IMR-90 (cell line): ENCODE data around the gene CACNA2D3. TPM values are rescaled to one million over a fixed set of nuclear protein-coding genes. Genes with fewer than 3 reads are reported as not detected.

ENCODE experiments used
- ATAC-seq: fragments of 200-7000 bp; cut with Tn5 transposase; 2 replicates; pipeline ENCODE4 v1.9.1; 2020; ENCODE audit warnings: low read depth, mild to moderate bottlenecking, moderate library complexity
- BruUV-seq: library from RNA; stranded (reverse); fragments of 400-500 nt; replicated peaks from 2 replicates; lab custom pipeline; 2021; lab: Mats Ljungman, UMichigan
- CTCF ChIA-PET: fragments of 300-600 bp; formaldehyde crosslinking; extraction: SDS; loops from one replicate; lab custom pipeline; 2021; ENCODE audit warnings: antibody characterized with exemption; lab: Yijun Ruan, JAX
- POLR2A ChIA-PET: fragments of 300-600 bp; sonication (Branson Sonifier 250); formaldehyde crosslinking; loops from one replicate; lab custom pipeline; 2022; ENCODE audit warnings: antibody characterized with exemption; ENCODE audit not compliant: unreplicated experiment; lab: Charles Lee
- DNase-seq: peaks from one replicate; pipeline ENCODE4 v3.0.0; 2013
- H2AFZ ChIP-seq: replicated peaks from 2 replicates; pipeline ENCODE3; 2013; ENCODE audit warnings: low read length, mild to moderate bottlenecking; ENCODE audit not compliant: poor library complexity
- H2AK5ac ChIP-seq: 2 replicates; pipeline ENCODE4 v1.6.1; 2013; ENCODE audit warnings: low read depth, low read length, inconsistent platforms
- H2AK9ac ChIP-seq: replicated peaks from 2 replicates; pipeline ENCODE3; 2013; ENCODE audit warnings: mild to moderate bottlenecking, low read depth, low read length, moderate library complexity; ENCODE audit not compliant: poor library complexity
- H2BK120ac ChIP-seq: 2 replicates; pipeline ENCODE4 v1.6.1; 2013; ENCODE audit warnings: low read depth, low read length, inconsistent platforms
- H2BK15ac ChIP-seq: 3 replicates; pipeline ENCODE4 v1.6.1; 2013; ENCODE audit warnings: low read depth, low read length, inconsistent platforms
- H2BK20ac ChIP-seq: 2 replicates; pipeline ENCODE4 v1.6.1; 2013; ENCODE audit warnings: low read depth, mild to moderate bottlenecking, inconsistent platforms, low read length, moderate library complexity
- H2BK5ac ChIP-seq: 2 replicates; pipeline ENCODE4 v1.6.1; 2013; ENCODE audit warnings: mild to moderate bottlenecking, low read depth, low read length, inconsistent platforms; ENCODE audit not compliant: poor library complexity, severe bottlenecking
- H3K14ac ChIP-seq: replicated peaks from 2 replicates; pipeline ENCODE4 v1.6.1; 2013; ENCODE audit warnings: low read depth, low read length, inconsistent platforms
- H3K18ac ChIP-seq: 2 replicates; pipeline ENCODE4 v1.6.1; 2013; ENCODE audit warnings: low read depth, low read length, control low read depth
- H3K23ac ChIP-seq: 2 replicates; pipeline ENCODE4 v1.6.1; 2013; ENCODE audit warnings: low read depth, low read length, inconsistent platforms
- H3K27ac ChIP-seq: 2 replicates; pipeline ENCODE4 v1.5.1; 2013; ENCODE audit warnings: mild to moderate bottlenecking, control low read depth, low read length; ENCODE audit not compliant: insufficient read depth
- H3K27me3 ChIP-seq: 2 replicates; pipeline ENCODE4 v1.6.1; 2013; ENCODE audit warnings: low read length; ENCODE audit not compliant: control insufficient read depth, insufficient read depth
- H3K36me3 ChIP-seq: 2 replicates; pipeline ENCODE4 v1.6.1; 2013; ENCODE audit warnings: low read length, mixed read lengths; ENCODE audit not compliant: control insufficient read depth, insufficient read depth
- H3K4ac ChIP-seq: 2 replicates; pipeline ENCODE4 v1.6.1; 2013; ENCODE audit warnings: low read depth, low read length, inconsistent platforms
- H3K4me1 ChIP-seq: 2 replicates; pipeline ENCODE4 v1.6.1; 2013; ENCODE audit warnings: low read length, mixed read lengths; ENCODE audit not compliant: control insufficient read depth, insufficient read depth
- H3K4me2 ChIP-seq: 2 replicates; pipeline ENCODE4 v1.6.1; 2013; ENCODE audit warnings: low read depth, mild to moderate bottlenecking, control low read depth, low read length, moderate library complexity
- H3K4me3 ChIP-seq: 2 replicates; pipeline ENCODE4 v1.5.1; 2013; ENCODE audit warnings: low read depth, mild to moderate bottlenecking, control low read depth, low read length, moderate library complexity; ENCODE audit not compliant: insufficient read depth
- H3K56ac ChIP-seq: 2 replicates; pipeline ENCODE4 v1.6.1; 2013; ENCODE audit warnings: low read length, inconsistent platforms; ENCODE audit not compliant: insufficient read depth; ENCODE audit errors: extremely low read depth
- H3K79me1 ChIP-seq, 2 experiments: 2 replicates each; pipeline ENCODE4 v1.6.1; 2013; ENCODE audit warnings: low read length in 2 of 2, inconsistent platforms in 1 of 2, low read depth in 1 of 2
- H3K9ac ChIP-seq: 2 replicates; pipeline ENCODE4 v1.6.1; 2013; ENCODE audit warnings: low read depth, low read length, control low read depth
- H3K9me1 ChIP-seq: 2 replicates; pipeline ENCODE4 v1.6.1; 2013; ENCODE audit warnings: low read length, inconsistent platforms; ENCODE audit not compliant: insufficient read depth
- H3K9me3 ChIP-seq: 2 replicates; pipeline ENCODE4 v1.6.1; 2013; ENCODE audit warnings: low read length; ENCODE audit not compliant: control insufficient read depth, insufficient read depth
- H4K20me1 ChIP-seq: 2 replicates; pipeline ENCODE4 v1.6.1; 2013; ENCODE audit warnings: low read length, inconsistent platforms; ENCODE audit not compliant: insufficient read depth
- H4K5ac ChIP-seq: 2 replicates; pipeline ENCODE4 v1.6.1; 2013; ENCODE audit warnings: mild to moderate bottlenecking, low read depth, low read length, control low read depth
- H4K8ac ChIP-seq, 2 experiments: 2 replicates each; pipeline ENCODE4 v1.6.1; 2013; ENCODE audit warnings: low read depth in 2 of 2, low read length in 2 of 2, control low read depth in 1 of 2, inconsistent platforms in 1 of 2
- H4K91ac ChIP-seq: 2 replicates; pipeline ENCODE4 v1.6.1; 2013; ENCODE audit warnings: low read depth, low read length, inconsistent platforms; ENCODE audit not compliant: insufficient read depth
- CHD1 ChIP-seq: IDR thresholded peaks from 2 replicates; pipeline ENCODE4 v1.6.1; 2012; ENCODE audit warnings: low read depth, low read length, improper control_type of control experiment
- MAFK ChIP-seq: IDR thresholded peaks from 2 replicates; pipeline ENCODE4 v1.6.1; 2012; ENCODE audit warnings: low read depth, low read length, improper control_type of control experiment
- MXI1 ChIP-seq: IDR thresholded peaks from 2 replicates; pipeline ENCODE4 v1.6.1; 2012; ENCODE audit warnings: low read depth, mild to moderate bottlenecking, low read length, moderate library complexity, borderline replicate concordance
- NFE2L2 ChIP-seq: fragments of 150-350 bp; IDR thresholded peaks from 2 replicates; pipeline ENCODE4 v1.6.1; 2016; ENCODE audit warnings: low read depth, mild to moderate bottlenecking, low read length
- POLR2A ChIP-seq: IDR thresholded peaks from 2 replicates; pipeline ENCODE4 v1.6.1; 2012; ENCODE audit warnings: mild to moderate bottlenecking, low read depth, low read length
- RAD21 ChIP-seq: IDR thresholded peaks from 2 replicates; pipeline ENCODE4 v1.6.1; 2012; ENCODE audit warnings: low read length, improper control_type of control experiment
- RFX5 ChIP-seq: IDR thresholded peaks from 2 replicates; pipeline ENCODE4 v1.8.0; 2012; ENCODE audit warnings: low read depth, mild to moderate bottlenecking, low read length, moderate library complexity
- SMC3 ChIP-seq: fragments of 150-350 bp; IDR thresholded peaks from 2 replicates; pipeline ENCODE4 v1.6.1; 2016; ENCODE audit warnings: low read depth, mild to moderate bottlenecking, antibody characterized with exemption, low read length, moderate library complexity
- WGBS, 2 experiments: methylation state at CpG; one replicate each; pipeline versions ENCODE4 v1.1.5 to v1.1.7; 2013; ENCODE audit warnings: missing lambda C conversion rate in 2 of 2; ENCODE audit not compliant: insufficient read length in 1 of 2; ENCODE audit errors: extremely low coverage in 2 of 2; 5-methylcytosine and 5-hydroxymethylcytosine counted together
- dilution Hi-C: fragments of 300-500 bp; cut with HindIII; formaldehyde crosslinking; loops from one replicate; pipeline ENCODE4 v1.14.3; 2018; ENCODE audit warnings: low sequenced_read_pairs; ENCODE audit not compliant: unreplicated experiment
- in situ Hi-C: fragments of 300-500 bp; cut with MboI; formaldehyde crosslinking; loops from 3 replicates; pipeline ENCODE4 v1.14.3; 2019; ENCODE audit warnings: low sequenced_read_pairs, inconsistent platforms, mixed read lengths
- intact Hi-C: fragments of 100-400 bp; cut with micrococcal nuclease; formaldehyde crosslinking; loops from 2 replicates; pipeline ENCODE4 v1.10.0; 2022
- polyA plus RNA-seq, 3 experiments: library from polyadenylated mRNA; depleted of rRNA; stranded (reverse); fragments of >200 nt; gene quantifications; 2 replicates each; pipeline ENCODE4 v1.2.3, GENCODE V29; 2012; ENCODE audit warnings: low replicate concordance in 1 of 3
- total RNA-seq: library from RNA; depleted of rRNA; stranded (reverse); fragments of >200 nt; gene quantifications from 2 replicates; pipeline ENCODE4 v1.2.3, GENCODE V29; 2012
- TF ChIP-seq, protein P1 (sequence below): conservative IDR thresholded peaks from 2 replicates; pipeline ENCODE4 v1.5.1; 2012; ENCODE audit warnings: mild to moderate bottlenecking, low read depth, low read length, improper control_type of control experiment
- TF ChIP-seq, protein P2 (sequence below): fragments of 150-350 bp; IDR thresholded peaks from 2 replicates; pipeline ENCODE4 v1.6.1; 2017; ENCODE audit warnings: mild to moderate bottlenecking, antibody characterized with exemption, low read length, low read depth

Gene CACNA2D3
- total and polyA plus RNA-seq, 2 of the 4 experiments (the other 2 are of a cell fraction), result 0.36 to 0.41 TPM

DNA sequence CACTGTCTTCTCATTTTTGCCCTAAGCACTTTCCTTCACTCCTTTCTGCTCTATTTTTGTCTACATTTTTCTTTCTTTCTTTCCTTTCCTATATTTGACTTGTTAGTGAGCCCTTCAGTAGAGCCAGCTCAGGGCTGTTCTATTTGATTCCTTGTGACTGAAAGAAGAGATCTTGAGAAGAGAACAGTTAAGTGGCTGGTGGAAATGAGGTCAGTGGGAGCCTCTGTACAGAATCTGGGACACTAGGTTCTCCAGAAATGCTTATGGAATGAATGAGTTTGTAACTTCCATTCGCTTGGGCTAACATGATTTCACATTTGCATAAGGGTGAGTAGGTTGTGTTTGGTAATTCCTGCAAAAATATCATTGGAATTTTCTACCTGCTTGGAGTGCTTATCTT lies 45.6 kb downstream of the CACNA2D3 start:
- H3K4me1 ChIP-seq, result no peaks in the 10 kb centered on the region
- no peak for TF ChIP-seq SMC3
- TF ChIP-seq, protein P1, sequence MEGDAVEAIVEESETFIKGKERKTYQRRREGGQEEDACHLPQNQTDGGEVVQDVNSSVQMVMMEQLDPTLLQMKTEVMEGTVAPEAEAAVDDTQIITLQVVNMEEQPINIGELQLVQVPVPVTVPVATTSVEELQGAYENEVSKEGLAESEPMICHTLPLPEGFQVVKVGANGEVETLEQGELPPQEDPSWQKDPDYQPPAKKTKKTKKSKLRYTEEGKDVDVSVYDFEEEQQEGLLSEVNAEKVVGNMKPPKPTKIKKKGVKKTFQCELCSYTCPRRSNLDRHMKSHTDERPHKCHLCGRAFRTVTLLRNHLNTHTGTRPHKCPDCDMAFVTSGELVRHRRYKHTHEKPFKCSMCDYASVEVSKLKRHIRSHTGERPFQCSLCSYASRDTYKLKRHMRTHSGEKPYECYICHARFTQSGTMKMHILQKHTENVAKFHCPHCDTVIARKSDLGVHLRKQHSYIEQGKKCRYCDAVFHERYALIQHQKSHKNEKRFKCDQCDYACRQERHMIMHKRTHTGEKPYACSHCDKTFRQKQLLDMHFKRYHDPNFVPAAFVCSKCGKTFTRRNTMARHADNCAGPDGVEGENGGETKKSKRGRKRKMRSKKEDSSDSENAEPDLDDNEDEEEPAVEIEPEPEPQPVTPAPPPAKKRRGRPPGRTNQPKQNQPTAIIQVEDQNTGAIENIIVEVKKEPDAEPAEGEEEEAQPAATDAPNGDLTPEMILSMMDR, result no peak
- TF ChIP-seq POLR2A, result no peak
- no peak for TF ChIP-seq NFE2L2
- TF ChIP-seq, protein P2, sequence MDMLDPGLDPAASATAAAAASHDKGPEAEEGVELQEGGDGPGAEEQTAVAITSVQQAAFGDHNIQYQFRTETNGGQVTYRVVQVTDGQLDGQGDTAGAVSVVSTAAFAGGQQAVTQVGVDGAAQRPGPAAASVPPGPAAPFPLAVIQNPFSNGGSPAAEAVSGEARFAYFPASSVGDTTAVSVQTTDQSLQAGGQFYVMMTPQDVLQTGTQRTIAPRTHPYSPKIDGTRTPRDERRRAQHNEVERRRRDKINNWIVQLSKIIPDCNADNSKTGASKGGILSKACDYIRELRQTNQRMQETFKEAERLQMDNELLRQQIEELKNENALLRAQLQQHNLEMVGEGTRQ, result no peak
- no peak for TF ChIP-seq MAFK
- no peak for TF ChIP-seq RFX5
- no peak for TF ChIP-seq CHD1
- TF ChIP-seq RAD21, result no peak
- TF ChIP-seq MXI1, result no peak
- H3K9ac ChIP-seq, result no peak overlapping the region
- no TSS peak for BruUV-seq
- H3K9me3 ChIP-seq, result peaks cover 20% of the 10 kb centered on the region
- H3K4me3 ChIP-seq, result no peak overlapping the region
- intact Hi-C loops (no loop called here), in situ Hi-C loops (no loop called here), dilution Hi-C loops (no loop called here)
- no peak overlapping the region for H3K4ac ChIP-seq
- no peaks in the 10 kb centered on the region for H3K9me1 ChIP-seq
- no peak overlapping the region for H4K8ac ChIP-seq
- no peak overlapping the region for H4K91ac ChIP-seq
- POLR2A ChIA-PET, result no interaction called here
- no peak overlapping the region for H3K23ac ChIP-seq
- no peak overlapping the region for H3K56ac ChIP-seq
- H3K18ac ChIP-seq, result no peak overlapping the region
- H3K36me3 ChIP-seq, result no peaks in the 10 kb centered on the region
- H3K4me2 ChIP-seq, result no peak overlapping the region
- H2AK9ac ChIP-seq, result no peak overlapping the region
- WGBS, 2 experiments, result no CpG with 5 or more reads among the region's 1 CpG
- H4K20me1 ChIP-seq, result no peaks in the 10 kb centered on the region
- CTCF ChIA-PET, result no interaction called here
- no peak overlapping the region for H2BK15ac ChIP-seq
- no peak overlapping the region for H3K14ac ChIP-seq
- ATAC-seq (no peak), DNase-seq (no peak)
- H3K27me3 ChIP-seq, result no peaks in the 10 kb centered on the region
- no peak overlapping the region for H2BK5ac ChIP-seq
- H3K79me1 ChIP-seq, result no peaks in the 10 kb centered on the region
- H2AFZ ChIP-seq, result no peak overlapping the region
- H3K27ac ChIP-seq, result no peak overlapping the region
- no peak overlapping the region for H4K5ac ChIP-seq
- H2BK120ac ChIP-seq, result no peak overlapping the region
- no peak overlapping the region for H2BK20ac ChIP-seq
- no peak overlapping the region for H2AK5ac ChIP-seq
